OCI-LY7 (cell line): ENCODE results near the gene ENDOV. TPM values are rescaled to one million over a fixed set of nuclear protein-coding genes. Genes with fewer than 3 reads are reported as not detected.

Experiments
- BruUV-seq: library from RNA; stranded (reverse); fragments of 400-500 nt; replicated peaks from 2 replicates; lab custom pipeline; 2021; lab: Mats Ljungman, UMichigan
- CTCF ChIA-PET: fragments of 300-600 bp; sonication (Branson Sonifier 250); formaldehyde crosslinking; loops from one replicate; lab custom pipeline; 2022; ENCODE audit warnings: antibody characterized with exemption; ENCODE audit not compliant: unreplicated experiment; lab: Charles Lee
- POLR2A ChIA-PET: fragments of 300-600 bp; sonication (Branson Sonifier 250); formaldehyde crosslinking; loops from one replicate; lab custom pipeline; 2022; ENCODE audit warnings: antibody characterized with exemption; lab: Charles Lee
- DNase-seq: peaks from one replicate; pipeline ENCODE4 v3.0.0-alpha.2; 2015; ENCODE audit warnings: low spot score
- H2AFZ ChIP-seq: fragments of 200-600 bp; sonication (generic), shearing (Covaris generic); 2 replicates; pipeline ENCODE4 v1.6.1; 2014; ENCODE audit warnings: mild to moderate bottlenecking, antibody characterized with exemption, low read length, moderate library complexity
- H3K27ac ChIP-seq: fragments of 200-600 bp; sonication (generic); 2 replicates; pipeline ENCODE4 v1.5.1; 2014; ENCODE audit warnings: mixed run types, low read depth, mild to moderate bottlenecking, moderate library complexity, low read length, inconsistent platforms; ENCODE audit not compliant: poor library complexity, severe bottlenecking
- H3K36me3 ChIP-seq: fragments of 200-600 bp; sonication (generic); 2 replicates; pipeline ENCODE4 v1.6.1; 2014; ENCODE audit warnings: mild to moderate bottlenecking, antibody characterized with exemption, low read length, moderate library complexity, mixed read lengths; ENCODE audit not compliant: insufficient read depth
- H3K4me1 ChIP-seq: fragments of 200-600 bp; sonication (generic); 2 replicates; pipeline ENCODE4 v1.5.1; 2014; ENCODE audit warnings: mild to moderate bottlenecking, low read length; ENCODE audit not compliant: insufficient read depth, poor library complexity, severe bottlenecking
- H3K4me2 ChIP-seq: fragments of 200-600 bp; sonication (generic); 2 replicates; pipeline ENCODE4 v1.6.1; 2014; ENCODE audit warnings: mild to moderate bottlenecking, low read length
- H3K4me3 ChIP-seq: fragments of 200-600 bp; sonication (generic); 2 replicates; pipeline ENCODE4 v1.5.1; 2014; ENCODE audit warnings: mild to moderate bottlenecking, low read depth, low read length; ENCODE audit not compliant: poor library complexity, severe bottlenecking
- H3K79me2 ChIP-seq: fragments of 200-600 bp; sonication (generic); 2 replicates; pipeline ENCODE4 v1.6.1; 2016; ENCODE audit warnings: low read depth, mild to moderate bottlenecking, low read length, moderate library complexity, mixed read lengths; ENCODE audit not compliant: insufficient read depth
- H3K9me2 ChIP-seq: fragments of 200-600 bp; sonication (generic); 2 replicates; pipeline ENCODE4 v1.6.1; 2016; ENCODE audit warnings: mild to moderate bottlenecking, low read length, mixed read lengths; ENCODE audit not compliant: insufficient read depth
- H3K9me3 ChIP-seq: fragments of 200-600 bp; sonication (generic); 2 replicates; pipeline ENCODE4 v1.6.1; 2014; ENCODE audit warnings: mild to moderate bottlenecking, mixed run types, low read length, mixed read lengths
- H4K20me1 ChIP-seq: fragments of 200-600 bp; sonication (generic); 2 replicates; pipeline ENCODE4 v1.6.1; 2014; ENCODE audit warnings: mild to moderate bottlenecking, antibody characterized with exemption, low read length, moderate library complexity, mixed read lengths; ENCODE audit not compliant: insufficient read depth
- CTCF ChIP-seq: fragments of 200-600 bp; sonication (generic); conservative IDR thresholded peaks from 2 replicates; pipeline ENCODE4 v1.5.1; 2014; ENCODE audit warnings: mild to moderate bottlenecking, antibody characterized with exemption, low read length, moderate library complexity, mixed read lengths
- EZH2phosphoT487 ChIP-seq: fragments of 200-600 bp; sonication (generic); IDR thresholded peaks from 2 replicates; pipeline ENCODE4 v1.6.1; 2018; ENCODE audit warnings: low read depth, borderline replicate concordance, mild to moderate bottlenecking, mixed run types, antibody characterized with exemption, low read length, moderate library complexity, mixed read lengths
- intact Hi-C: fragments of 100-400 bp; cut with micrococcal nuclease; formaldehyde crosslinking; loops from one replicate; pipeline ENCODE4 v1.10.0; 2022; ENCODE audit not compliant: unreplicated experiment
- total RNA-seq, 2 experiments: library from RNA; depleted of rRNA in 1 of 2; stranded (reverse); fragments of >200 nt in 1 of 2; shearing (Covaris generic) in 1 of 2; gene quantifications; 2 replicates each; pipeline ENCODE4 v1.2.3, GENCODE V29; 2014 to 2022

Gene ENDOV
- total RNA-seq, 2 experiments from 2014 or later, result 22.4 to 33.1 TPM

- CTCF ChIA-PET, result no interaction called here
- intact Hi-C loops, result no loop called here
- DNase-seq, result no peak
Measured at GRCh38 chr17:80422981-80423380, 8.0 kb downstream of the ENDOV start.

GRCh38 chr17:80423536-80424225, 8.7 kb downstream of the ENDOV start:
- no peak for DNase-seq
- intact Hi-C loops, result no loop called here
- no peaks in the 10 kb centered on the region for H3K9me3 ChIP-seq
- H3K79me2 ChIP-seq, result no peaks in the 10 kb centered on the region
- peaks cover 10% of the 10 kb centered on the region for H3K4me1 ChIP-seq
- TF ChIP-seq EZH2phosphoT487 (no peak), CTCF (no peak)
- no peak overlapping the region for H3K4me3 ChIP-seq
- H3K27ac ChIP-seq, result no peak overlapping the region
- H2AFZ ChIP-seq, result no peak overlapping the region
- POLR2A ChIA-PET, result interaction anchor here (1.3 kb wide), 1 partner anchor 8 kb away, joined by 4 read pairs; no protein-coding TSS in a partner anchor
- no TSS peak for BruUV-seq
- CTCF ChIA-PET, result interaction anchor here (0.9 kb wide), 1 partner anchor 31 kb away, joined by 3 read pairs; no protein-coding TSS in a partner anchor
- H3K36me3 ChIP-seq, result no peaks in the 10 kb centered on the region
- no peaks in the 10 kb centered on the region for H3K9me2 ChIP-seq
- H3K4me2 ChIP-seq, result no peak overlapping the region
- no peaks in the 10 kb centered on the region for H4K20me1 ChIP-seq

More at GRCh38 chr17:80422981-80423380, 8.0 kb downstream of the ENDOV start:
- TF ChIP-seq CTCF (no peak), EZH2phosphoT487 (no peak)
- Histone ChIP-seq H3K36me3 (no peaks in the 10 kb centered on the region), H3K4me3 (no peak overlapping the region), H3K27ac (no peak overlapping the region), H2AFZ (no peak overlapping the region), H3K9me3 (no peaks in the 10 kb centered on the region), H3K9me2 (no peaks in the 10 kb centered on the region), H4K20me1 (no peaks in the 10 kb centered on the region), H3K79me2 (no peaks in the 10 kb centered on the region), H3K4me2 (no peak overlapping the region), H3K4me1 (peaks cover 10% of the 10 kb centered on the region)
- BruUV-seq, result no TSS peak
- POLR2A ChIA-PET, result no interaction called here

GRCh38 chr17:80424261-80424660, 9.3 kb downstream of the ENDOV start:
- no peak overlapping the region for H3K4me2 ChIP-seq
- TF ChIP-seq EZH2phosphoT487, result no peak
- no peak for TF ChIP-seq CTCF

More at GRCh38 chr17:80424261-80424660, 9.3 kb downstream of the ENDOV start:
- no peaks in the 10 kb centered on the region for H3K9me3 ChIP-seq
- no TSS peak for BruUV-seq
- no peaks in the 10 kb centered on the region for H3K9me2 ChIP-seq
- no peaks in the 10 kb centered on the region for H3K36me3 ChIP-seq
- no peaks in the 10 kb centered on the region for H3K79me2 ChIP-seq
- intact Hi-C loops, result no loop called here
- no peak for DNase-seq
- no peaks in the 10 kb centered on the region for H4K20me1 ChIP-seq
- no peak overlapping the region for H2AFZ ChIP-seq
- no peak overlapping the region for H3K4me3 ChIP-seq
- POLR2A ChIA-PET, result interaction anchor here (1.3 kb wide), 1 partner anchor 8 kb away, joined by 4 read pairs; no protein-coding TSS in a partner anchor
- H3K27ac ChIP-seq, result no peak overlapping the region
- CTCF ChIA-PET, result interaction anchor here (0.9 kb wide), 1 partner anchor 30 kb away, joined by 3 read pairs; no protein-coding TSS in a partner anchor
- H3K4me1 ChIP-seq, result peaks cover 10% of the 10 kb centered on the region
